ENCODE data around the gene MRPL55. TPM values are rescaled to one million over a fixed set of nuclear protein-coding genes. Genes with fewer than 3 reads are reported as not detected.

Gene MRPL55
- polyA plus RNA-seq, 3 donors = 36.2 to 38.9 (median 37.8) TPM

- peak; percentile 86 to 89 (median 89) for DNase-seq (ENCODE audit: low read depth in 3 of 3, low spot score in 2 of 3)
Measured at GRCh38 chr1:228102791-228103620, 6.1 kb downstream of the MRPL55 start, which contains the start of gene C1orf35. Gene C1orf35 (minus strand): TSS chr1:228103325. CDS start chr1:228103227, 98 bp downstream.

- no peak for DNase-seq (ENCODE audit: low read depth in 3 of 3, low spot score in 2 of 3)
Measured at GRCh38 chr1:228101994-228102790, 6.9 kb downstream of the MRPL55 start.

- DNase-seq (ENCODE audit: low read depth in 3 of 3, low spot score in 2 of 3) = no peak
Measured at GRCh38 chr1:228101614-228101993, 7.5 kb downstream of the MRPL55 start.

GRCh38 chr1:228100822-228101613 is 8.1 kb downstream of the MRPL55 start:
- DNase-seq (ENCODE audit: low read depth in 3 of 3, low spot score in 2 of 3) = no peak

- DNase-seq (ENCODE audit: low read depth in 3 of 3, low spot score in 2 of 3) = no peak
Measured at GRCh38 chr1:228099331-228099732, 9.8 kb downstream of the MRPL55 start.

- DNase-seq (ENCODE audit: low read depth in 3 of 3, low spot score in 2 of 3) = no peak
Measured at GRCh38 chr1:228098323-228098931, 10.7 kb downstream of the MRPL55 start.

- no peak for DNase-seq (ENCODE audit: low read depth in 3 of 3, low spot score in 2 of 3)
Measured at GRCh38 chr1:228097333-228098081, 11.6 kb downstream of the MRPL55 start.

GRCh38 chr1:228096416-228097332 is 12.4 kb downstream of the MRPL55 start:
- DNase-seq (ENCODE audit: low read depth in 3 of 3, low spot score in 2 of 3) = no peak

- DNase-seq (ENCODE audit: low read depth in 3 of 3, low spot score in 2 of 3) = no peak
Measured at GRCh38 chr1:228095938-228096337, 13.2 kb downstream of the MRPL55 start.

GRCh38 chr1:228095161-228095560 is 13.9 kb downstream of the MRPL55 start:
- DNase-seq (ENCODE audit: low read depth in 3 of 3, low spot score in 2 of 3) = no peak

GRCh38 chr1:228094432-228095016 is 14.6 kb downstream of the MRPL55 start:
- DNase-seq (ENCODE audit: low read depth in 3 of 3, low spot score in 2 of 3) = no peak

- no peak for DNase-seq (ENCODE audit: low read depth in 3 of 3, low spot score in 2 of 3)
Measured at GRCh38 chr1:228093050-228093906, 15.8 kb downstream of the MRPL55 start.

- DNase-seq (ENCODE audit: low read depth in 3 of 3, low spot score in 2 of 3) = no peak
Measured at GRCh38 chr1:228092342-228093049, 16.6 kb downstream of the MRPL55 start.

GRCh38 chr1:228091084-228091483 is 18.0 kb downstream of the MRPL55 start:
- no peak for DNase-seq (ENCODE audit: low read depth in 3 of 3, low spot score in 2 of 3)

- DNase-seq (ENCODE audit: low read depth in 3 of 3, low spot score in 2 of 3) = no peak
Measured at GRCh38 chr1:228090613-228091081, 18.5 kb downstream of the MRPL55 start.

GRCh38 chr1:228089519-228090380 is 19.3 kb downstream of the MRPL55 start:
- DNase-seq (ENCODE audit: low read depth in 3 of 3, low spot score in 2 of 3) = no peak
